ENCODE measurements around the gene TGFBI.

TGFBI gene

DNA sequence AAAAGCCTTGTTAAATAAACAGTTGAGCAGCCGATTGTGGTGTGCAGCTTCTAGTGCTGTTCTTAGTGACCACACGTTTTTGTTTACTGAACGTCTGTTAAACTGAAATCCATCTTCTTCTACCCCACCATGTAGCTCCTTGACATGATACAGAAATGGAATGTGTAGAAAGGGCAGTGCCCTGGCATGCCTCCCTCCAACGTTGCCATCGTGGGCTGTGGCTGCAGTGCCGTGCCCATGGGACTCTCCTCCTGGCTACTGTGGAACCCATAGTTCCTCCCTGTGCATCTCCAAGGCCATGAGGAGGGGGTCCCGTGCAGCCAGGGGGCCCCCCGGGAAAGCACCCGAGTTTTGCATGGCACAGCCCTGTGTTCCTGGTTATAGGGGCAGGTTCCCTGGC lies 23.3 kb upstream of the TGFBI start:
- no peak overlapping the region for H3K27ac ChIP-seq (ENCODE audit: low read depth, low read length, poor library complexity, severe bottlenecking)

DNA sequence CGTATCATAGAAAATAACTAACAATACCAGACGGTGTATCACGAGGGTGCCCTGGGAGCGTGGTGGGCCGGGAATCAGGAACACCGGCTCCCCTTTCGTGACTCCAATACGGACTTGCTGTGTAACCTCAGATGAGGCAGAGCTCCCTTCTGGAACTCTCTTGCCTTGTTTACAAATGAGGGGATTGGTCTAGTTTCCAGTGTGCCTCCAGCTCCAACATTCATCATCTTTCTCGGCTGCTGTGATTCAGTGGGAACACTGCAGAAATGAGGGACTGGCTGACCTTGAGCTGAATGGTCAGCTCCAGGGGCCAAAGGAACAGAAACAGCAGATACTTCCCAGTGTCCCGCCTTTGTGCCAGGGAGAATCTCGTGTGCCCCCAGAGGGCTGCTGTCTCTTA lies 22.6 kb upstream of the TGFBI start:
- Histone ChIP-seq H3K4me2 (ENCODE audit: low read length) (no peak overlapping the region), H3K9me3 (ENCODE audit: low read length) (no peaks in the 10 kb centered on the region), H3F3A (ENCODE audit: insufficient read depth, low read length) (no peaks in the 10 kb centered on the region), H3K27me3 (ENCODE audit: insufficient read depth, low read length) (no peaks in the 10 kb centered on the region), H3K9ac (ENCODE audit: low read length) (no peak overlapping the region), H3K4me1 (ENCODE audit: insufficient read depth, low read length, severe bottlenecking) (no peaks in the 10 kb centered on the region), H3K36me3 (ENCODE audit: insufficient read depth, low read length) (no peaks in the 10 kb centered on the region), H4K20me1 (ENCODE audit: insufficient read depth, low read length) (no peaks in the 10 kb centered on the region), H2AFZ (ENCODE audit: low read length) (no peak overlapping the region), H3K79me2 (ENCODE audit: insufficient read depth, low read length) (no peaks in the 10 kb centered on the region), H3K4me3 (ENCODE audit: low read depth, low read length, poor library complexity, severe bottlenecking) (no peak overlapping the region), H3K27ac (ENCODE audit: low read depth, low read length, poor library complexity, severe bottlenecking) (no peak overlapping the region), H3K9me2 (ENCODE audit: low read depth, low read length) (no peaks in the 10 kb centered on the region)
- no peak for TF ChIP-seq EZH2 (IDR thresholded peaks at IDR 0.05; ENCODE audit: borderline replicate concordance, low read length)
- no peak for TF ChIP-seq CTCF (IDR thresholded peaks at IDR 0.05; ENCODE audit: low read length)

More for the DNA sequence above, 23.3 kb upstream of the TGFBI start:
- Histone ChIP-seq H3F3A (ENCODE audit: insufficient read depth, low read length) (no peaks in the 10 kb centered on the region), H3K36me3 (ENCODE audit: insufficient read depth, low read length) (no peaks in the 10 kb centered on the region), H4K20me1 (ENCODE audit: insufficient read depth, low read length) (no peaks in the 10 kb centered on the region), H3K79me2 (ENCODE audit: insufficient read depth, low read length) (no peaks in the 10 kb centered on the region), H3K9me3 (ENCODE audit: low read length) (no peaks in the 10 kb centered on the region), H3K9ac (ENCODE audit: low read length) (no peak overlapping the region), H3K9me2 (ENCODE audit: low read depth, low read length) (no peaks in the 10 kb centered on the region), H3K4me1 (ENCODE audit: insufficient read depth, low read length, severe bottlenecking) (no peaks in the 10 kb centered on the region), H3K4me3 (ENCODE audit: low read depth, low read length, poor library complexity, severe bottlenecking) (no peak overlapping the region), H3K27me3 (ENCODE audit: insufficient read depth, low read length) (no peaks in the 10 kb centered on the region), H2AFZ (ENCODE audit: low read length) (no peak overlapping the region), H3K4me2 (ENCODE audit: low read length) (no peak overlapping the region)
- TF ChIP-seq EZH2 (IDR thresholded peaks at IDR 0.05; ENCODE audit: borderline replicate concordance, low read length) = no peak

GRCh38 chr5:136006761-136007251 lies 22.0 kb upstream of the TGFBI start:
- no peak for TF ChIP-seq CTCF (IDR thresholded peaks at IDR 0.05; ENCODE audit: low read length)
- TF ChIP-seq EZH2 (IDR thresholded peaks at IDR 0.05; ENCODE audit: borderline replicate concordance, low read length) = no peak
- no peaks in the 10 kb centered on the region for H3K4me1 ChIP-seq (ENCODE audit: insufficient read depth, low read length, severe bottlenecking)
- no peak overlapping the region for H3K4me3 ChIP-seq (ENCODE audit: low read depth, low read length, poor library complexity, severe bottlenecking)
- H3K27me3 ChIP-seq (ENCODE audit: insufficient read depth, low read length) = no peaks in the 10 kb centered on the region
- no peak overlapping the region for H2AFZ ChIP-seq (ENCODE audit: low read length)
- no peaks in the 10 kb centered on the region for H3K79me2 ChIP-seq (ENCODE audit: insufficient read depth, low read length)
- H3K9me2 ChIP-seq (ENCODE audit: low read depth, low read length) = no peaks in the 10 kb centered on the region
- H3K4me2 ChIP-seq (ENCODE audit: low read length) = no peak overlapping the region
- H3K9me3 ChIP-seq (ENCODE audit: low read length) = no peaks in the 10 kb centered on the region
- H3F3A ChIP-seq (ENCODE audit: insufficient read depth, low read length) = no peaks in the 10 kb centered on the region
- H3K27ac ChIP-seq (ENCODE audit: low read depth, low read length, poor library complexity, severe bottlenecking) = no peak overlapping the region
- H3K9ac ChIP-seq (ENCODE audit: low read length) = no peak overlapping the region
- H4K20me1 ChIP-seq (ENCODE audit: insufficient read depth, low read length) = no peaks in the 10 kb centered on the region
- H3K36me3 ChIP-seq (ENCODE audit: insufficient read depth, low read length) = no peaks in the 10 kb centered on the region

DNA sequence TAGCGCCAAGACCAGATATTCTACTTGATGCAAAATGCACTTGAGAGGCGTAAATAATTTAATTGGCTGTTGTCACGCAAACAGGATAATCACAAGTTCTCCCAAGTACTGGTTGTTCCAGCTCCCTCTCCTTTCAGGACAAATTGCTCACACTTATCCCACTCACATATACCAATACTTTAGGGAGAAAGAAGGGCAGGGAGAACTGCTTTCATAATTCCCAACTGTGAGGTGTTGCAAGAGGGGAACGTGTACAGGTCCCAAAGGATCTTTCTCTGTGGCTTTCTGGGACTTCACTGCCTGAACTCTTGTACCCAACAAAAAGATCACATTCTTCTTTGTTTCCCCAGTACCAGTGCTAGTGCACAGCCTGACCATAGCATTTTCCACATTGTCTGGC lies 21.5 kb upstream of the TGFBI start:
- TF ChIP-seq CTCF (IDR thresholded peaks at IDR 0.05; ENCODE audit: low read length) (no peak), EZH2 (IDR thresholded peaks at IDR 0.05; ENCODE audit: borderline replicate concordance, low read length) (no peak)
- Histone ChIP-seq H3K27me3 (ENCODE audit: insufficient read depth, low read length) (no peaks in the 10 kb centered on the region), H3K4me2 (ENCODE audit: low read length) (no peak overlapping the region), H3K9ac (ENCODE audit: low read length) (no peak overlapping the region), H3K9me2 (ENCODE audit: low read depth, low read length) (no peaks in the 10 kb centered on the region), H3K79me2 (ENCODE audit: insufficient read depth, low read length) (no peaks in the 10 kb centered on the region), H3K36me3 (ENCODE audit: insufficient read depth, low read length) (no peaks in the 10 kb centered on the region), H3F3A (ENCODE audit: insufficient read depth, low read length) (no peaks in the 10 kb centered on the region), H3K27ac (ENCODE audit: low read depth, low read length, poor library complexity, severe bottlenecking) (no peak overlapping the region), H4K20me1 (ENCODE audit: insufficient read depth, low read length) (no peaks in the 10 kb centered on the region), H3K9me3 (ENCODE audit: low read length) (no peaks in the 10 kb centered on the region), H3K4me1 (ENCODE audit: insufficient read depth, low read length, severe bottlenecking) (no peaks in the 10 kb centered on the region), H2AFZ (ENCODE audit: low read length) (no peak overlapping the region), H3K4me3 (ENCODE audit: low read depth, low read length, poor library complexity, severe bottlenecking) (no peak overlapping the region)

All from OCI-LY1 (cell line).